GM19324 (cell line): Measurements from ENCODE around the gene ADIPOR2.

Source experiments
- ATAC-seq: cut with Tn5 transposase; IDR thresholded peaks from one replicate; pipeline ENCODE4 v1.9.1; 2021; ENCODE audit warnings: mild to moderate bottlenecking, moderate library complexity; ENCODE audit not compliant: unreplicated experiment, low FRiP score

The ADIPOR2 gene

DNA sequence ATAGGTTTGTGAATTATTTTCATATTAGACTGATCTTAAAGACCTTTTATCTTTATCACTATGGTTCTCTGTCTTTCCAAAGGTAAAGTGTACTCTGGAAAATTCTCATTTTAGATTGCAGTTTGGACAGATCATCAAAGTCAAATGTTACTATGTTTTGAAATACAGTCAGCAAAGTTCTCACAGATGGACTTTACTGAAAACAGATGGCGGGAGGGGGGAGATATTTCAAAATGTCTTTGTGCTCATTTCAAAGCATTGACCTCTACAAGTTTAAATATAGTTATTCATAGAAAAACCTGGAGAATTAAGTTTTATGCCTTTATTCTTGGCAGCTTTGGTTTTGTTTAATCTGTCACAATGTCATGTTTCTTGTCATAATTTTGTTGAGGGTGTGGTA lies 77.7 kb downstream of the ADIPOR2 start:
- ATAC-seq: no peak

DNA sequence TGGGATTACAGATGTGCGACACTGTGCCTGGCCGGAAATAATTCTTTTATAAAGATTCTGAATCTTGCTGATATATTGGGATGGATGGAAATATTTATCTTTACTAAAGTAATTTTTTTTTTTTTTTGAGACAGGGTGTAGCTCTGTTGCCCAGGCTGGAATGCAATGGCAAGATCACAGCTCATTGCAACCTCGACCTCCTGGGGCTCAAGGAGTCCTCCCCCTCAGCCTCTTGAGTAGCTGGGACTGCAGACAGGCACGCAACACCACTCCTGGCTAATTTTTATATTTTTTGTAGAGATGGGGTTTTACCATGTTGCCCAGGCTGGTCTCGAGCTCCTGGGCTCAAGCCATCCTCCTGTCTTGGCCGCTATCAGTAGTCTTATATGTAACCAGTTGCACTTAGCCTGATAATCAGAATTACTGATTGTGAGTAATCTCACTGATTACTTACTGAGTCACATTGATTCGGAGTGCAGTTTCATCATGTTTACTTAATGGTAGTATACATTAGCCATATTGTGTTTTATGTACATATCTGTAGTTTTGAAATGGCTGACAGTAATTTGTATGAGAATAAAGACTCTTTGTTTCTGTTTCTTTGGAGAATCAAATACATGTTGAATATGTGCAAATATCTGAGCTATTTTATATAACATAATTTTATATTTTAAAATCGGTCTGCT lies 79.1 kb downstream of the ADIPOR2 start:
- no peak for ATAC-seq

DNA sequence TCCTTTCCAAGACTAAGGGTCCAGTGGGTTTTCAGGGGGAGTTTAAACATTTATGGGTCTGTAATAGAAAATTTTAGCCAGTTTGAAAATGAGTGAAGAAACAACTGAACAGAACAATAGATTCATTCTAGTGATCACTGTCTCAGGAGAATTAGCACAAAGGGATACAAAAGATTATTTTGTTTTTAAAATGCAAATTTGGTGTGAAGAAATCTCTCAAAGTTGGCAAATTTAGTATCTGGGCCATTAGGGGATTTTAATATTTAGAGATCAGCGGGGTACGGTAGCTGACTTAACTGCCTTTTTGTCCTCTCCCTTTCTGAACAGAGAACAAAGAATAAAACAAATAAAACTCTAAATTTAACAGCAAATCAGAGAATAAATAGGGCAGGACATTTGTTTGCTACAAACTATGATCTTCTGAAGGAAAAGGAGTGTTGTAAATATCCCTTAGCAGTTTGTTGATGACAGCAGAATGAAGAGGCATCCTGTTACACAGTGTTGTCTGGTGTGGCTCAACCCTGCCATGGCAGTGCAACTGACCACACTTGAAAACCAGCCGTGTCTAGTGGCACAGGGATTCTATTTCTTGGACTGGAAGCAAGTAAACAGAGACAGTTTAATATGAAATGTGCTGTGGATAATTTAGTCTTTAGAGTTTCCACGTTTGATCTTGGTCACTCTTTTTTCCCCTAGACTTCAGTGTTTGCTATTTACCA lies 83.2 kb downstream of the ADIPOR2 start:
- ATAC-seq: no peak

DNA sequence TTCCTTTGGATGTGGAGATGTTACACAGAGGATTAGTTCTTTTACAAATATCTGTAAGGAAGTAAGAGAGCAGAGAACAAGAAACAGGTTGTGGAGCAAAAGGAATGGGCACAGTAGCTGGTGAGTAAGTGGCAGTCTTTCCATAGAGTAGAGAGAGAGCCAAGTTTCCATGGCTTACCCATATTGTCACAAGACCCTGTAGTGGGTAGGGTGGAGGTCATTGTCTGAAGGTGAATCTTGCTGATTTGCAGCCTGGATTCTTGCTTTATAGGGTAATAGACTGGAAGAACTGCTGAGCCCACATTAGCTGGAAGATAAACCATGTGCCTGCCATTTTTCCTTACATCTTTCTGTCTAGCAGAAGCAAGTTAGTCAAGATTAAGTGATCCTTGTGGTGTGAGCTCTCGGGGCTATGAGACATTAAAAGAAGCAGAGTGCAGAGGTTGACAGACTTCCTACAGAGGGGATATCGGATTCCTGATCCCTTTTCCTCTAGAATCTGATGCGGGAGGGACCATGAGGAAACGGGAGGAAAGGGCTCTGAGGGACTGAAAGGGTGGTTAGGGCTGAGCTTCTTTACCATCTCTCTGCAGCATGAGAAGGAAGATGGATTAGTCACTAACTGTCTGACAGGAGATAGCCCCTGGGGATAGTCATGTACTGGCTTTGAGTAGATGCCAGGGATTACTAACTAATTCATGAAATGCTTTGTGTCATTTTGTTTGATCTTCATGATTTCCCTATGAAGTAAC lies 85.5 kb downstream of the ADIPOR2 start:
- no peak for ATAC-seq

DNA sequence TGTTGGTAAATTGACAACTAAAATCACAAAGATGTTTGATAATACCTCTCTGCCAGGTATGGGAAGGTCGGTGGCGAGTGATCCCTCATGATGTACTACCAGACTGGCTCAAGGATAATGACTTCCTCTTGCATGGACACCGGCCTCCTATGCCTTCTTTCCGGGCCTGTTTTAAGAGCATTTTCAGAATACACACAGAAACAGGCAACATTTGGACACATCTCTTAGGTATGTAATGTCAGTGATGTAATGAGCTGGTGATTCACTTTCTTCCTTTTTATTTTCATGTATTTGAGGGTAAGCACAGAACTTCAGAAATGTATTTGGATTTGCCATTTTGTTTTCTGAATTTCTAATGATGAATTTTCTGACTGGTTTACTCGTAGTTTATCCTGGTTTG lies 86.9 kb downstream of the ADIPOR2 start:
- ATAC-seq: no peak

DNA sequence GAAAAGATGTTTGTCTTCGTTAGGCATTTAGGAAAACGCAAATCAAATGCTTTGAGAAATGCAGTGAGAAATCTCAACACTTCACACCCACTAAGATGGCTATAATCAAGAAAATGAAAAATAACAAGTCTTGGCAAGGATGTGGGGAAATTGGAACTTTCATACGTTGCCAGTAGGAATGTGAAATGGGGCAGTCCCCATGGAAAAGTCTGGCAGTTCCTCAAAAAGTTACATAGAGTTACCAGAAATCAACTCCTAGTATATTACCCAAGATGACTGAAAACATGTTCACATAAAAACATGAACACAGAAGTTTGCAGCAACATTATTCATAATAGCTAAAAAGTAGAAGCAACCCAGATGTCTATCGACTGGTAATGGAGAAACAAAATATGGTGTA lies 88.0 kb downstream of the ADIPOR2 start:
- no peak for ATAC-seq

DNA sequence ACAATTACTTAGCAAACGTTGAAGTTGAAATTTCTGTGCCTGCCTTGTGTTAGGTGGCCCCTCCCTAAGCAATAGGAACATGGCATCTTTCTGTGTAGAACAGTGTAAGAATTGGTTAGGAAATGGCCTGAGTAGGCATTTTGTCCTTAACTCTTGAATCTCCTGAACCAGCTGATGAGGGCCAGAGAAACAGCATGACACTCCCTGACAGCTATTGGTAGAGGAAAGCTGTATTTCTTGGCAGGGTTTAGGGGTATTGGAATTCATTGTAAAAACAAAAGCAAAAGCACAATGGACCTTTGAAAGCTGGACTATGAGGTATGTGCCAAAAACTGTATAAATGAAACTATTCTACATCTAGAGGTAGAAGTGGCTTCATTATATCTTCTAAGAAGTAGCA lies 88.9 kb downstream of the ADIPOR2 start:
- no peak for ATAC-seq

DNA sequence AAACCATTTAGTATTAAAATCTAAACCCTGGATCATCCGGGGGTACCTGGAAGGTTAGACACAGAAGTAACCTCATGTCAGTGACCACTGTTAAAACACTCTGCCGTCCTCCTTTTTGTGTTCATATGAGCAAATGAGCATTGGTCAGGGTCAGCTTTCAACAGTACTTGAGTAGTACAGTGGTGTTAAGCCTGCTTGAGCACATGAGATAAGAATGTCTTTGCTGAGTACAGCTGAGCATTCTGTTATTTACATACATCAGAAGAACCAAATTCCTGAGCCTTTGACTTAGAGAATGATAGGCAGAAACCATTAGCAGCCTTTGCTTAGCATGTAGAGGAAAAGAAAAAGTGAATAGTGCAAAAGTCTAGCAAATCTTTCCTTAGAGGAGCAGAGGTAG lies 90.9 kb downstream of the ADIPOR2 start:
- no peak for ATAC-seq

DNA sequence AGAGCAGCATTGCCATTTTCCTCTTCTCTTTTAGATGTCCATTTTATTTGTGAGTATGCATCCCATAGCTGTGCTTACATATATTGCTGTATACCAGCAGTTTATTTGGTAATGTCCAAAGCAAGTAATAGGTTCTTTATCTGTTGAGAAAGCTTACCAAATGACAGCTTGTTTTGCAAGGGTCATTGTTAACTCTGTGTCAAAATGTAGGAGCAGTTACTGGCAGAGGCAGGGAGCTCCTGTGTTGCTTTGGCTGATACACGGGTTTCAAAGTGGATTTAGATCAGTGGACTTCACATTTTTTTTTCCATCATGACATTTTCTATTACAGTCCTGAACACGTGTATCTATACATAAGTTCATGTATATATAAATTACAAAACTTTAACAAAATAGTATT lies 91.3 kb downstream of the ADIPOR2 start:
- ATAC-seq: no peak

DNA sequence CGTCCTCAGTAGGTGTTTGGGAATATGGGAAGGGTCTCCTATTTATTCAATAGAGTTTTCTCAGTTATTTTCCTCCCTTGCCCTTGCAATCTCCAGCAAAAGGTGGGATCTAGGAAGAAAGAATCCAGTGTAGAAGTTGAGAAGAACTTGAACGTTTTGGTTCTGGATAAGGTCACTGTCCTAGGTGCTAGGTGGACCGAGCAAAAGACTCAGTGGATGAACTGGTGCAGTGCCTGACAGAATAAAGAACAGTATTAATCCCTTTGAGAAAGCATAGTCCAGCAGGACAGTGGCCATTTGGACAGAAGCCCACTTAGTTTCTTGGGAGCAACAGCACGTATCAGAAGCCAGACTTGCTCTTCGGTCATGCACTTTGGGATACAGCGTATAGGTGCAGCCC lies 96.8 kb downstream of the ADIPOR2 start:
- no peak for ATAC-seq

DNA sequence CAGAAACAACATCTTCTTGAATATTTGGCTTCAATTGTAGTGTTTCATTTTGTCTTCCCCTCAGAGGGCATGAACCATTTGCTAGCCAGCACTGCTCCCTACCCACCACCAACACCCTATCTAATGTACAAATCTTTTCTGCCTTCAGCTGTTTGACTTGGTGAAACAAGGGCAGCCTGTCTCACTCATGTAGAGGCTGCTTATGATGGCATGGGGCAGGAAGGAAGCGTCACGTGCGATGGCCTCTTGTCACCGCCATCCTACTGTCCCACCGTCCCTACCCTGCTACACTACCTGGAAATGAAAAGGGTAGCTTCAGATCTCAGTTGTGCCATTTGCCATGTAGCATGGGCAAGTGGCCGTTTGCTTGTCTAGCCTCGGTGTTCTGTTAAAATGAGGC lies 99.6 kb downstream of the ADIPOR2 start:
- ATAC-seq: no peak

DNA sequence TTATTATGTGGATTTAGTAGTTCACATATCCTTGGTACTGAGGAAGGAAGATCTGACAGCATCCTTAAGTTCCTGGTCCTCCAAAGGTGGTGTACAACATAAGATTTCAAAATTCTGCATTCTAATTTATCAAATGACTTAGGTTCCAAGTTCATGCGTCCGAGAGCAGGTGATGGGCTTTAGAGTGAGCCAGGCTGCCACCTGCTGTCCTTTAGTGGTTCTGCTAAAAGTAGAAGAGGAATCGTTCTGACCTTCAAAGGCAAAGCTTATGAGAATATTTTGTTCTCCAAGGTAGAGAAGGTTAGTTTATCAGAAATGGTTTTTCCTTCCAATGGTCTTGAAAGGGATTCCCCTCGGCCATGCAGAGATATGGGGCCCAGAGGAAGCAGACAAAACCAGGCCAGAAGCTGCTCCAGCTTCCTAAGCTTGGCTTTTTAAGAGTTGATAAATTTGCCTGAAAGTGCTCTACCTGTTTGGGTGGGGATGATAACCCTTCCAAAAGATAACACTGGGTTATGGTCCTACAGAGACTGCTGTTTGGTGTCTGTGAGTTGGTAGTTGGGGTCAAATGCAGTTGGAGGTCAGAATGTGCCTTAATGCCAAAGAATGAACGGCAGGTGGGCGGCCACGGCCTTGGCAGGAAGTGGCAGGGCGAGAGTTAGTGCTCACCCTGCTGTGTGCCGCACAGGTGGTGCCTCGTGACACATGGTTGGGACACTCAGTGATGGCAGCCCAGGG lies 100.4 kb downstream of the ADIPOR2 start:
- ATAC-seq: no peak

DNA sequence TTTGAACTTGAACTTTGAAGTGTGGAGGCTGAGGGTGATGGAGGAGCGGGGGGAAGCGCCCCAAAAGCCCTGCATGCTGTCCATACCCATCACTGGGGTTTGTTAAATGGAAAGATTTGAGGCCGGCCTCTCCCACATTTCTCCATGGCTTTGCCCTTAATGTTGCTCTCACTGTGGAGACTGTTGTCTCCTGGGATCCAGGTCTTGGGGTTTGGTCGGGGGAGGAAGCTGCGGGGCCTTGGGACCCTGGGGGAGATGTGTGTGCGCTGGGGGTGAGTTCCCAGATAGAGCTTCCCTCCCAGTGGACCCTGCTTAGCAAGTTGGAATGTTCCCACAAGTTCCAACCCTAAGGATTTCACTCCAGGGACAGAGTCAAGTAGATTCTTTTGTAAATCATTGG lies 101.5 kb downstream of the ADIPOR2 start:
- no peak for ATAC-seq

DNA sequence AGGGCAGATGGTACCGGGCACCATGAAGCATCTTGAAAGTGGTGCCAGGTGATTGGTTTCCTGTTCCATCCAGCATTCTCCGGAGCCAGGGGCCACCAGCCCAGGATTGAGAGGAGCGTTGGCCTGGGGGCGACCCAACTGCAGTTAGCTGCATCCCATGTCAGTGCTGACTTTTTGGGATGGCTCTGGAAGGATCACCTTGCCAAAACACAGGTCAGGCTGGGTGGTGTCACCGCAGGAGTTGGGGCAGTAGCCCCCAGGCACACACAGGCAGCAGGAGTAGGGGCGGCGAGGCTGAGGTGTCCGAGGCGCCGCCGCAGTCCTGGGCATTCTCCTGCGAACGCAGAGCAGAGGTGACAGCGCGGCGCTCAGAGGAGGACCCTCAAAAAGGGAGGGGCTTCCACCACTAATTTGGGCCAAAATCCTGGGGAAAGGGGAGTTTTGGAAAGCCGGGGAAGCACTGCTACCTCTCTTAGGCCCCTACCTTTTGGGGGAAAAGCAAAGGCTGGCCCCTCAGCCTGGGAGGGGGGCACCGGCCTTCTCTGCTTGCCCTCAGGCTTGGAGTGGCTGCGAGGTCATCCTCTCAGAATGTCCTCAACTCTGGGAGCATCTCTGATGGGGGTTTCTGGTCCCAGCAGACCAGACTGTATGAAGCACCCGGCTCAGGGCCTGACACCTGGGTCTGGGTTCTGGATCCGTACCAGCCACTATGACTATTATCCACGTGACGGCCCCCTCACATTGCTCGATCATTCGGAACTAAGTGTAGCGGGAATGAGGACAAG lies 102.7 kb downstream of the ADIPOR2 start:
- no peak for ATAC-seq

DNA sequence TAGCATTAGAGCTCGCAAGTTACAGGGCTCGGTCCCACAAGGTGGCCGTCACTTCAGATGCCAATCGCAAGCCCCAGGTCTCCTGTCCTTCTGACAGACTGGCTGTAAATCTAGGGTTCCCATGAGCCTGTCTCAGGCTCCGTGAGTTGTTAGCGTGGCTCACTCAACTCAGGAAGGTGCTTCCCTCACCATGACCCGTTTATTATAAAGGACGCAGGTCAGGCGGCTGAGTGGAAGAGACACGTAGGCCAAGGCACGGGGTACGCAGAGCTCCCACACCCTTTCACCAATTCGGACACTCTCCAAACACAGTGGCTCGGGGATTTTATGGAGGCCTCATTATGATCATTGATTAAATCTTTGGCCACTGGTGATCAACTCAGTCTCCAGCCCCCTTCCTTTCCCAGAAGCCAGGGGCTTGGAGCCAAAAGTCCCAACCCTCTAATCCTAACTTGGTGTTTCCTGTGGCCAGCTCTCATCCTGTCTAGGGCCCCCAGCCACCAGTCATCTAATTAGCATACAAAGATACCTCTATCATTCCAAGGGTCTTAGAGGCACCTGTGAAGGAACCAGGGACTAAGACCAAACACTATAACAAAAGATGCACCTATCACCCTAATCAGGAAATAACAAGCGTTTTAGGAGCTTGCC lies 103.7 kb downstream of the ADIPOR2 start:
- ATAC-seq: no peak

DNA sequence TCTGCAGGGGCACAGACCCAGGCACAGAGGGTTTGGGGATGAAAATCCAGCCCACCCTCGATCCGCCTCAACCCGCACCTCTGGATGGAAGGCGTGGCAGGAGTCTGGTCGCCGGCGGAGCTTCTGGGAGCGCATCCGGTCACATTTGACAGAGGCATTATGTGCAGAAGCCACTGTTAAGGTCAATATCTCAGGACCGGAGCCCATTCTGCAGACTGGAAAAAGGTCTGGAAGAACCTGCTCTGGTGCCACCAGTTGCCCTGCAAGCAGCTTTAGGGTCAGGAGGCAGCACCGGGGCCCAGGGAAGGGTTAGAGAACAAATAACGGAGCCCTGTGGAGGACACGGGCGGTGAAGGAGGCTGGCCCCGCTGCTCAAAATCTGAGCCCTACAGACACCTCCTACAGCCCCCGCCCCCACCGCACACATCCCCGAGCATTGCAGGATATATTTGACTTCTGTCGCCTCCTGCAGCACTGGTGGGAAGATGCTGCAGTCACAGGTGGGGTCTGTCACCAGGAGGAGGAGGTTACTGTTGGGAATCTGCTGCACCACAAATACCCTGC lies 104.4 kb downstream of the ADIPOR2 start:
- no peak for ATAC-seq

DNA sequence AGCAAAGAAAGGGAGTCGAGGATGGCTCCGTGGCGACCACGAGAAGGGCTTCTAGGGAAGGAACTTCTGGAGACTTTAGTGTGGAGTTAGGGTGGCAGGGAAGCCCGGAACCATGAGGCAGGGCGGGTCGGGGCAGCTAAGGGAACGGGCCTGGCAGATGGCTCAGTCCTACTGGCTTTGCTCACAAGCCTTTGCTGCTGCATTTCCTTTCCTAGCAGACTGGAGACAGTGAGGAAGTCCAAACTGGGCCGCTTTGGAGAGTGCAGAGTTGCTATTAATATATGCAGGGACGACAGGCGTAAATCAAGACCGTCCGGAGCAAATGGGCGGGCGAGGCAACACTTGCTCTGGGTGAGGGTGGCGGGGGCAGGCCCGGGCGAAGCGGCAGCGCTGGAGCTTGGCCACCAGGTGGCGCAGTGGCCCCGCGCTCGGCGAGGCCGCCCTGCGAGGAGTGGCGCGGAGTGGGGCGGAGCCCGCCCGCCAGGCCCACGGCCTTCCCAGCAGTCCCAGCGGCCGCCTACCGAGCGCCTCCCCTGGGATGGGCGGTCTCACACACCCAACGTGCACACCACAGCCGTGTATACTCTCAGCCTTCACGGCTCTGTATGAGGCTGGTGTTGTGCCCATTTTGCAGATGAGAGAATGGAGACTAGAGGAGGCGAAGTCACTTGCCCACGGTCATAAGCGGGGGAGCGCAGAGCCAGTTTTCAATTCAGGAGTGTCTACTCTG lies 105.1 kb downstream of the ADIPOR2 start:
- ATAC-seq: peak; percentile 87

DNA sequence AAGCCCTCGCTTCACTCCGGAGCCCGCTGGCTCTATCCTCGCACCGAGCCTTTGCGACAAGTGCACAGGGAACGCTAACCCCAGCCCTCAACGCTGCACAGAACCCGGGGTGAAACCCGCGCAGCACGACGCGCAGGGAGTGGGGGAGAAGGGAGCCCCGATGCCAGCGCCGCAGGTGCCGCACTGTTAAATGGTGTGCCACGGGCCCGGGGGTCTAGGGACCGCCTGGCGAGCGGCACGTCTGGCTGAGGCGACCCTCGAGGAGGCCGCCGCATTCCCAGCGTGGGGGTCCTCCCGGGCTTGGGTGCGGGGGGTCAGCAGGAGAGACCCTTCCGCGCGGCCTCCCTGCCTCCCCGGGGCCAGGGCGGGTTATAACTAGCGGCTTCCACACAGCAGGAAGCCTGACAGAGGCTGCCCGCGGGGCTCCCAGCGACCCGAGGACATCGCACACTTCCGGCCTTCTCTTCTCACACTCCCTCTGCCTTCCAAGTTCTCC lies 105.7 kb downstream of the ADIPOR2 start:
- ATAC-seq: peak; percentile 21
